Omental fat pad (tissue), 4 donors: ENCODE measurements around the gene HMCN1. TPM values are rescaled to one million over a fixed set of nuclear protein-coding genes. Genes with fewer than 3 reads are reported as not detected.

ENCODE experiments used
- ATAC-seq: fragments of 150-250 bp; one replicate; pipeline ENCODE4 v1.9.1; 2016; ENCODE audit warnings: mild to moderate bottlenecking, moderate library complexity; ENCODE audit not compliant: low FRiP score
- DNase-seq: peaks from one replicate; pipeline ENCODE4 v3.0.0-alpha.2; 2019; ENCODE audit warnings: low spot score
- CTCF ChIP-seq, 3 donors: fragments of 450-650 bp; IDR thresholded peaks; one replicate each; pipeline ENCODE4 v1.5.1; 2016 to 2017; ENCODE audit warnings: antibody characterized with exemption in 3 of 3, mild to moderate bottlenecking in 3 of 3, moderate library complexity in 2 of 3
- total RNA-seq, 4 donors: library from RNA; depleted of rRNA; stranded (reverse); fragments of >200 nt; gene quantifications; one replicate each; pipeline ENCODE4 v1.1.0, GENCODE V29; 2016

Gene HMCN1
- total RNA-seq, 4 donors from 2014 or later, result 5.2 to 45.9 (median 12.7) TPM

- no peak for TF ChIP-seq CTCF (IDR thresholded peaks at IDR 0.05)
- DNase-seq (no peak), ATAC-seq (no peak)
These were observed 78.7 kb downstream of the HMCN1 start for GRCh38 chr1:185812934-185813333.

GRCh38 chr1:185813401-185813979 lies 79.3 kb downstream of the HMCN1 start:
- TF ChIP-seq CTCF (IDR thresholded peaks at IDR 0.05), result no peak
- DNase-seq (no peak), ATAC-seq (no peak)

GRCh38 chr1:185816460-185816859 lies 82.3 kb downstream of the HMCN1 start:
- TF ChIP-seq CTCF (IDR thresholded peaks at IDR 0.05), result no peak
- ATAC-seq (no peak), DNase-seq (no peak)

GRCh38 chr1:185819798-185820197 lies 85.6 kb downstream of the HMCN1 start:
- DNase-seq (no peak), ATAC-seq (no peak)
- TF ChIP-seq CTCF (IDR thresholded peaks at IDR 0.05), result no peak

- no peak for DNase-seq
- ATAC-seq, result no peak
- no peak for TF ChIP-seq CTCF (IDR thresholded peaks at IDR 0.05)
These were observed 87.6 kb downstream of the HMCN1 start for GRCh38 chr1:185821612-185822385.

GRCh38 chr1:185823467-185823866 lies 89.3 kb downstream of the HMCN1 start:
- no peak for DNase-seq
- no peak for ATAC-seq
- no peak for TF ChIP-seq CTCF (IDR thresholded peaks at IDR 0.05)

GRCh38 chr1:185824106-185824505 lies 89.9 kb downstream of the HMCN1 start:
- no peak for TF ChIP-seq CTCF (IDR thresholded peaks at IDR 0.05)
- ATAC-seq, result no peak
- no peak for DNase-seq
